Measurements from ENCODE around the gene CCDC85B.
A peak's percentile ranks its signal among the peaks of the same experiment; 100 is the strongest.

The CCDC85B gene

GRCh38 chr11:65869643-65870306 is 20.7 kb upstream of the CCDC85B start:
- DNase-seq = no peak

GRCh38 chr11:65870307-65870658 is 20.2 kb upstream of the CCDC85B start:
- DNase-seq = no peak

- DNase-seq = no peak
Observed at GRCh38 chr11:65870706-65871681, 19.5 kb upstream of the CCDC85B start.

- no peak for DNase-seq
Observed at GRCh38 chr11:65871811-65872548, 18.5 kb upstream of the CCDC85B start.

GRCh38 chr11:65872586-65873317 is 17.7 kb upstream of the CCDC85B start, which contains the start of gene EFEMP2:
Gene EFEMP2 (minus strand): TSS chr11:65872800. CDS start chr11:65872354, 446 bp downstream.
- DNase-seq = no peak

- DNase-seq = peak; percentile 92
Observed at GRCh38 chr11:65873318-65874156, 16.9 kb upstream of the CCDC85B start.

- no peak for DNase-seq
Observed at GRCh38 chr11:65879617-65880016, 10.9 kb upstream of the CCDC85B start, which contains the start of gene CTSW. Gene CTSW (plus strand): TSS chr11:65879837. CDS start chr11:65879855, 18 bp downstream.

GRCh38 chr11:65880027-65880426 is 10.4 kb upstream of the CCDC85B start:
- no peak for DNase-seq

- DNase-seq = no peak
Observed at GRCh38 chr11:65880844-65881421, 9.5 kb upstream of the CCDC85B start.

- no peak for DNase-seq
Observed at GRCh38 chr11:65882120-65883057, 8.1 kb upstream of the CCDC85B start.

GRCh38 chr11:65883058-65883761 is 7.3 kb upstream of the CCDC85B start:
- DNase-seq = no peak

- no peak for DNase-seq
Observed at GRCh38 chr11:65883786-65884715, 6.4 kb upstream of the CCDC85B start.

GRCh38 chr11:65884716-65885092 is 5.8 kb upstream of the CCDC85B start:
- DNase-seq = peak; percentile 58

GRCh38 chr11:65885231-65885630 is 5.2 kb upstream of the CCDC85B start:
- no peak for DNase-seq

- DNase-seq = no peak
Observed at GRCh38 chr11:65885808-65886536, 4.5 kb upstream of the CCDC85B start.

GRCh38 chr11:65886826-65887722 is 3.4 kb upstream of the CCDC85B start:
- DNase-seq = no peak

Data from NCI-H1105 (cell line).